Lower leg skin (tissue), 4 donors: ENCODE results near the gene USPL1. TPM values are rescaled to one million over a fixed set of nuclear protein-coding genes. Genes with fewer than 3 reads are reported as not detected.

Source experiments
- DNase-seq, 2 donors: peaks; one replicate each; pipeline ENCODE4 v3.0.0-alpha.2; 2019; ENCODE audit warnings: low spot score in 2 of 2
- H3K4me3 ChIP-seq: fragments of 200-600 bp; sonication (generic); 2 replicates; pipeline ENCODE4 v1.5.1; 2017; ENCODE audit warnings: mild to moderate bottlenecking, low read depth; ENCODE audit not compliant: poor library complexity, severe bottlenecking
- POLR2A ChIP-seq, 2 donors: fragments of 450-650 bp; IDR thresholded peaks; one replicate each; pipeline ENCODE4 v1.6.1; 2016 to 2017; ENCODE audit warnings: antibody characterized with exemption in 2 of 2, mild to moderate bottlenecking in 1 of 2, moderate library complexity in 1 of 2
- WGBS, 2 donors: methylation state at CpG; one replicate each; pipeline ENCODE4 v1.1.5; 2018; 5-methylcytosine and 5-hydroxymethylcytosine counted together
- intact Hi-C: fragments of 100-400 bp; cut with DNase I; formaldehyde crosslinking; loops from one replicate; pipeline ENCODE4 v1.15.0; 2023; ENCODE audit warnings: low total_unique reads
- total RNA-seq, 4 donors: library from RNA; depleted of rRNA; stranded (reverse); fragments of >200 nt; gene quantifications; one replicate each; pipeline ENCODE4 v1.1.0, GENCODE V29; 2016
- TF ChIP-seq, protein P1 (sequence below), 3 donors: fragments of 450-650 bp; IDR thresholded peaks; one replicate each; pipeline ENCODE4 v1.5.1; 2016; ENCODE audit warnings: antibody characterized with exemption in 3 of 3, mild to moderate bottlenecking in 3 of 3, moderate library complexity in 2 of 3

USPL1 gene
- total RNA-seq, 4 donors from 2014 or later: 16.0 to 20.8 (median 18.2) TPM

DNA sequence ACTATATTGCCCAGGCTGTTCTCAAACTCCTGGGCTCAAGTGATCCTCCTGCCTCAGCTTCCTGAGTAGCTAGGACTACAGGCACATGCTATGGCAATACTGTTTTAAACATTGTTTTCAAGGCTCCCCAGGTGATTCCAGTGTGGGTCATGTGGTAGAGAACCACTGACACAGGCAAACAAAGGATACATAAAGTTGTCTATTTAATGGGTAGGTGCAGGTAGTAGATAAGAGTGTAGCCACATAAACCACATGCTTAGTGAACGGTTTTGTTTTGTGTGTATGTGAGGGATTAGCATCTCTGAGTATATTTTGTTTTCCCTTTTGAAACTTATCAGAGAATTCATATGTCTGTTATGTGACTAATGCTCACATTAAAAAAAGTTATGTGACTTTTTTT, 36.7 kb downstream of the USPL1 start:
- H3K4me3 ChIP-seq: no peak overlapping the region
- TF ChIP-seq, protein P1, sequence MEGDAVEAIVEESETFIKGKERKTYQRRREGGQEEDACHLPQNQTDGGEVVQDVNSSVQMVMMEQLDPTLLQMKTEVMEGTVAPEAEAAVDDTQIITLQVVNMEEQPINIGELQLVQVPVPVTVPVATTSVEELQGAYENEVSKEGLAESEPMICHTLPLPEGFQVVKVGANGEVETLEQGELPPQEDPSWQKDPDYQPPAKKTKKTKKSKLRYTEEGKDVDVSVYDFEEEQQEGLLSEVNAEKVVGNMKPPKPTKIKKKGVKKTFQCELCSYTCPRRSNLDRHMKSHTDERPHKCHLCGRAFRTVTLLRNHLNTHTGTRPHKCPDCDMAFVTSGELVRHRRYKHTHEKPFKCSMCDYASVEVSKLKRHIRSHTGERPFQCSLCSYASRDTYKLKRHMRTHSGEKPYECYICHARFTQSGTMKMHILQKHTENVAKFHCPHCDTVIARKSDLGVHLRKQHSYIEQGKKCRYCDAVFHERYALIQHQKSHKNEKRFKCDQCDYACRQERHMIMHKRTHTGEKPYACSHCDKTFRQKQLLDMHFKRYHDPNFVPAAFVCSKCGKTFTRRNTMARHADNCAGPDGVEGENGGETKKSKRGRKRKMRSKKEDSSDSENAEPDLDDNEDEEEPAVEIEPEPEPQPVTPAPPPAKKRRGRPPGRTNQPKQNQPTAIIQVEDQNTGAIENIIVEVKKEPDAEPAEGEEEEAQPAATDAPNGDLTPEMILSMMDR (IDR thresholded peaks at IDR 0.05): no peak
- no peak for TF ChIP-seq POLR2A (IDR thresholded peaks at IDR 0.05)
- DNase-seq: no peak
- intact Hi-C loops: no loop called here
- 76 to 79% methylated on average over 1 of the region's 1 CpG for WGBS, 2 donors

DNA sequence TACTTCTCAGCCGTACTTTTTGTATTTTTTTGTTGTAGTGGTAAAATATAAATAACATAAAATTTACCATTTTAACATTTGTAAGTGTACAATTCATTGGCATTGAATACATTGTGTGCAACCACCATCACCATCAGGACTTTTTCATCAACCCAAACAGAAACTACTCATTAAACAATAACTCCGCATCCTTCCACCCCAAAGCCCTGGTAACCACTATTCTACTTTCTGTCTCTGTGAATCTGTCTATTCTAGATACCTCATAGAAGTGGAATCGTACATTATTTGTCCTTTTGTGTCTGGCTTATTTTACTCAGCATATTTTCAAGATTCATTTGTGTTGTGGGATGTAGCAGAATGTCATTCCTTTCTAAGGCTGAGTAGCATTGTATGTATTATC, 38.5 kb downstream of the USPL1 start:
- intact Hi-C loops: no loop called here
- TF ChIP-seq, protein P1 (IDR thresholded peaks at IDR 0.05): no peak
- no peak for TF ChIP-seq POLR2A (IDR thresholded peaks at IDR 0.05)
- no peak overlapping the region for H3K4me3 ChIP-seq
- WGBS, 2 donors: 95 to 97% methylated on average over 3 of the region's 3 CpGs
- no peak for DNase-seq

DNA sequence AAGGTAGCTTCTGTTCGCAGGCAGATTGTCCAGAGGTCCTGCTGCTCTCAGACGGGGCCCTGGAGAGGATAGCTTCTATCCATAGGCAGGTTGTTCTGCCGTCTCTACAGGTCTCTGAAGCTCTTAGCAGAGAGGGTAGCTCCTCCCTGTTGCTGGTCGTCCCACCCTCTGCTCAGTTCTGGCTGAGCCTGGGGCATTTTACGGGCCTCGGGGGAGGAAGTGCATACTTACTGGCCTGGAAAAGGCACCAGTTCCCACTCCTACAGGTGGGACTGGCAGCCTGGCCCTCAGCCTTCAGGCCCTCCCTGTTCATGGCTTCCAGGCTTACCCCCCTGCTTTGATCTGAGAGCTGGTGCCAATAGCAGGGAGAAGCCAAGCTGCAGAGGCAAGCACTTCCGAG, 42.3 kb downstream of the USPL1 start:
- intact Hi-C loops: no loop called here
- DNase-seq: no peak
- TF ChIP-seq POLR2A (IDR thresholded peaks at IDR 0.05): no peak
- TF ChIP-seq, protein P1 (IDR thresholded peaks at IDR 0.05): no peak
- WGBS, 2 donors: 54 to 64% methylated on average over 4 to 7 of the region's 7 CpGs
- H3K4me3 ChIP-seq: no peak overlapping the region

DNA sequence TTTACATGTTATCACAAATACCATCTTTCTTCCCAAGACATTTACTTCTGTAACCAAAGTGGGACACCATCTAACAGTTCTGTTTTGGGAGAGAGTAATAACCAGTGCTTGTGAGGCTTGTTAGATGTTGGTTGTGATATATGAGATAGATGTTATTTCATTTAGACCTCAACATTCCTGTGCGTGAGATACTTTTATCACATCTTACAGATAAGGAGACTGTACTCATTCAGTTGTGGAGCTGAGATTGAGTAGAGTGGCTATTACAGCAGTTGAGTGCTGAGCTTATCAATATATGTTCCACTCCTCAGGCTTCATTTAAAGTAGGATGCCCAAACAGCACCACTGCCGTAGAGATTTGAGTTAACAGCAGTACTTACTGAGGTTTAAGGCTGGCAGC, 43.1 kb downstream of the USPL1 start:
- no peak for TF ChIP-seq POLR2A (IDR thresholded peaks at IDR 0.05)
- TF ChIP-seq, protein P1 (IDR thresholded peaks at IDR 0.05): no peak
- DNase-seq: no peak
- H3K4me3 ChIP-seq: no peak overlapping the region
- WGBS, 2 donors: 90 to 92% methylated on average over 2 of the region's 2 CpGs
- intact Hi-C loops: no loop called here

DNA sequence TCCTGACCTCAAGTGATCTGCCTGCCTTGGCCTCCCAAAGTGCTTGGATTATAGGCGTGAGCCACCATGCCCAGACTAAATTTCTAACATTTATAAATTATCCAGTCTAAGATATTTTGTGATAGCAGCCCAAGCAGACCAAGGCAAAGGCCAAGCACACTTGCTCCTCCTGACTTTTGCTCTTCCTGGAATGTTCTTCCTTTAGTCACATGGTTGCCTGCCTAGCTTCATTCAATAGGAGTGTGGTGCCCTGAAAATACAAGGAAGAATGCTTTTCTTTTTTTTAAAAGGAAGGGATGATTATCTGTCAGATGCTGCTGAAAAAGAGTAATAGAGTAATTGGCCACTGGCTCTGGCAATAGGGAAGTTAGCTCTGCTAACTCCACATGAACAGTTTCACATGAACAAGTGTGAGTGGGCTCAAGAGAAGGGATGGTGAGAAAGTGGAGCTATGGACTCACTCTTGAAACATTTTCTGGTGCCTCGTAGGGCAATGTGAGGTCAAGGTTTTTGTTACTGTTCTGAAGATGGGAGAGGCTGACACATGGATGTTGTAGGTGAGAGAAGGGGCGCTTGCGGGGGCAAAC, 47.1 kb downstream of the USPL1 start:
- intact Hi-C loops: no loop called here
- DNase-seq: no peak
- no peak overlapping the region for H3K4me3 ChIP-seq
- 90 to 91% methylated on average over 4 of the region's 4 CpGs for WGBS, 2 donors
- TF ChIP-seq POLR2A (IDR thresholded peaks at IDR 0.05): no peak
- TF ChIP-seq, protein P1 (IDR thresholded peaks at IDR 0.05): no peak

DNA sequence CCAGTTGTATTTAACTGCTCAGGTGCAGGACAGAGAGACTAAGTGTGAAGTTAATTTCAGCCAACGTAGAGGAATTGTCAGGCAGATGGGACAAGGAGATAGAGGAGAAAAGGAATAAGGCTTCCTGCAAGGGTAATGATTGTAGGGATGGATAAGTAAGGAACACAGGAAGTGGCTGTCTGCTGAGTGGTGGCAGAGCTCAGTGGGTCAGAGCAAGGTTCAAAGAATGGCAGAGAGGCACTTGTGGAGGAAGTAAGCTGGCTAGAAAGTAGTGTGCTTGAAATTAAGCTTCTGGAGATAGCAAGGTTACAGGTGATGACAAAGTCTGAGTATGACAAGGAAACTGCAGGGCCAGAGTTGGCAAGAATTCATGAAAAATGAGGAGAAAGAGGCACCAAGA, 47.9 kb downstream of the USPL1 start:
- no peak for DNase-seq
- intact Hi-C loops: no loop called here
- TF ChIP-seq, protein P1 (IDR thresholded peaks at IDR 0.05): no peak
- no peak for TF ChIP-seq POLR2A (IDR thresholded peaks at IDR 0.05)
- no peak overlapping the region for H3K4me3 ChIP-seq
- 76 to 84% methylated on average over 1 of the region's 1 CpG for WGBS, 2 donors
